ENCODE results near the gene AMDHD2. TPM values are rescaled to one million over a fixed set of nuclear protein-coding genes. Genes with fewer than 3 reads are reported as not detected.
A peak's percentile ranks its signal among the peaks of the same experiment; 100 is the strongest.

The AMDHD2 gene
- total and polyA plus RNA-seq, 2 of the 13 experiments (the other 11 are each of a cell fraction or from before 2014, with no cell fraction given), result 33.5 to 39.1 TPM

DNA sequence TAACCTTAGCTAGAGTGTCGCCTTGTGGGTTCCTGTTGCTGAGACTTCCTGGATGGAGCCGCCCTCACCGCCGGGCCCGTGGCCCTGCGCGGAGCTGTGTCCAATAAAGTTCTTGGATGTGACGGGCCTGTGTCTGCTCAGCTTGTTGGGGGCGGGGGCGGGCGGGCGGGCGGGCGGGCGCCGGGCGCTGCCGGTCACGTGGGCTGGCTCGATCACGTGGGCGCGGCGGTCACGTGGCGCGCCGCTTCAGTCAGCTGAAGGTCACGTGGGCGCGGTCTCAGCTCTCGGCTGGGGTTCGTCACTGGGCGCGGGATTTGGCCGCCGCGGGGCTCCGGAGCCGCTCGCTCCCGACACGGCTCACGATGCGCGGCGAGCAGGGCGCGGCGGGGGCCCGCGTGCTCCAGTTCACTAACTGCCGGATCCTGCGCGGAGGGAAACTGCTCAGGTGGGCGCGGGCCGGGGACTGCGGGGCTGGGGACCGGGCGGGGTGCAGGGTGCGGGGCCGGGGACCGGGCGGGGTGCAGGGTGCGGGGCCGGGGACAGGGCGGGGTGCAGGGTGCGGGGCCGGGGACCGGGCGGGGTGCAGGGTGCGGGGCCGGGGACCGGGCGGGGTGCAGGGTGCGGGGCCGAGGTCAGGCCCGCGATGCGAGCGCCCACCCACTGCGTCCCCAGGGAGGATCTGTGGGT, at the start of gene AMDHD2 (continued):
- TF ChIP-seq, protein P1, sequence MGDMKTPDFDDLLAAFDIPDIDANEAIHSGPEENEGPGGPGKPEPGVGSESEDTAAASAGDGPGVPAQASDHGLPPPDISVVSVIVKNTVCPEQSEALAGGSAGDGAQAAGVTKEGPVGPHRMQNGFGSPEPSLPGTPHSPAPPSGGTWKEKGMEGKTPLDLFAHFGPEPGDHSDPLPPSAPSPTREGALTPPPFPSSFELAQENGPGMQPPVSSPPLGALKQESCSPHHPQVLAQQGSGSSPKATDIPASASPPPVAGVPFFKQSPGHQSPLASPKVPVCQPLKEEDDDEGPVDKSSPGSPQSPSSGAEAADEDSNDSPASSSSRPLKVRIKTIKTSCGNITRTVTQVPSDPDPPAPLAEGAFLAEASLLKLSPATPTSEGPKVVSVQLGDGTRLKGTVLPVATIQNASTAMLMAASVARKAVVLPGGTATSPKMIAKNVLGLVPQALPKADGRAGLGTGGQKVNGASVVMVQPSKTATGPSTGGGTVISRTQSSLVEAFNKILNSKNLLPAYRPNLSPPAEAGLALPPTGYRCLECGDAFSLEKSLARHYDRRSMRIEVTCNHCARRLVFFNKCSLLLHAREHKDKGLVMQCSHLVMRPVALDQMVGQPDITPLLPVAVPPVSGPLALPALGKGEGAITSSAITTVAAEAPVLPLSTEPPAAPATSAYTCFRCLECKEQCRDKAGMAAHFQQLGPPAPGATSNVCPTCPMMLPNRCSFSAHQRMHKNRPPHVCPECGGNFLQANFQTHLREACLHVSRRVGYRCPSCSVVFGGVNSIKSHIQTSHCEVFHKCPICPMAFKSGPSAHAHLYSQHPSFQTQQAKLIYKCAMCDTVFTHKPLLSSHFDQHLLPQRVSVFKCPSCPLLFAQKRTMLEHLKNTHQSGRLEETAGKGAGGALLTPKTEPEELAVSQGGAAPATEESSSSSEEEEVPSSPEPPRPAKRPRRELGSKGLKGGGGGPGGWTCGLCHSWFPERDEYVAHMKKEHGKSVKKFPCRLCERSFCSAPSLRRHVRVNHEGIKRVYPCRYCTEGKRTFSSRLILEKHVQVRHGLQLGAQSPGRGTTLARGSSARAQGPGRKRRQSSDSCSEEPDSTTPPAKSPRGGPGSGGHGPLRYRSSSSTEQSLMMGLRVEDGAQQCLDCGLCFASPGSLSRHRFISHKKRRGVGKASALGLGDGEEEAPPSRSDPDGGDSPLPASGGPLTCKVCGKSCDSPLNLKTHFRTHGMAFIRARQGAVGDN (CRISPR knock-in tag; IDR thresholded peaks at IDR 0.05), result no peak
- TF ChIP-seq SRSF9 (IDR thresholded peaks at IDR 0.05; ENCODE audit: borderline replicate concordance, insufficient read depth, low read depth, low read length, poor library complexity, severe bottlenecking) (no peak), ZNF335 (CRISPR knock-in tag; IDR thresholded peaks at IDR 0.05) (no peak), ZNF530 (CRISPR knock-in tag; IDR thresholded peaks at IDR 0.05; ENCODE audit: low read depth) (no peak), NKX3-1 (CRISPR knock-in tag; IDR thresholded peaks at IDR 0.05) (0 out of 2 replicates have a peak, but pooled peaks have one; percentile 23), THAP11 (CRISPR knock-in tag; IDR thresholded peaks at IDR 0.05) (peak; percentile 76), ZNF329 (CRISPR knock-in tag; IDR thresholded peaks at IDR 0.05; ENCODE audit: low read depth) (no peak), ZNF207 (IDR thresholded peaks at IDR 0.05; ENCODE audit: borderline replicate concordance) (no peak), ZNF737 (CRISPR knock-in tag; IDR thresholded peaks at IDR 0.05; ENCODE audit: borderline replicate concordance) (no peak), TOPORS (CRISPR knock-in tag; IDR thresholded peaks at IDR 0.05) (no peak), NAIF1 (CRISPR knock-in tag; IDR thresholded peaks at IDR 0.05; ENCODE audit: borderline replicate concordance) (no peak), RBM22 (optimal IDR thresholded peaks at IDR 0.05; ENCODE audit: low read length) (peak; percentile 91), MED1 (CRISPR knock-in tag; IDR thresholded peaks at IDR 0.05) (peak; percentile 64), NR3C1 (CRISPR knock-in tag; IDR thresholded peaks at IDR 0.05) (no peak), HNF4A (CRISPR knock-in tag; IDR thresholded peaks at IDR 0.05) (no peak), BCL6 (CRISPR knock-in tag; IDR thresholded peaks at IDR 0.05) (no peak)
- TF ChIP-seq, protein P2, sequence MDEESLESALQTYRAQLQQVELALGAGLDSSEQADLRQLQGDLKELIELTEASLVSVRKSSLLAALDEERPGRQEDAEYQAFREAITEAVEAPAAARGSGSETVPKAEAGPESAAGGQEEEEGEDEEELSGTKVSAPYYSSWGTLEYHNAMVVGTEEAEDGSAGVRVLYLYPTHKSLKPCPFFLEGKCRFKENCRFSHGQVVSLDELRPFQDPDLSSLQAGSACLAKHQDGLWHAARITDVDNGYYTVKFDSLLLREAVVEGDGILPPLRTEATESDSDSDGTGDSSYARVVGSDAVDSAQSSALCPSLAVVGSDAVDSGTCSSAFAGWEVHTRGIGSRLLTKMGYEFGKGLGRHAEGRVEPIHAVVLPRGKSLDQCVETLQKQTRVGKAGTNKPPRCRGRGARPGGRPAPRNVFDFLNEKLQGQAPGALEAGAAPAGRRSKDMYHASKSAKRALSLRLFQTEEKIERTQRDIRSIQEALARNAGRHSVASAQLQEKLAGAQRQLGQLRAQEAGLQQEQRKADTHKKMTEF (CRISPR knock-in tag; IDR thresholded peaks at IDR 0.05), result no peak
- TF ChIP-seq, protein P3, sequence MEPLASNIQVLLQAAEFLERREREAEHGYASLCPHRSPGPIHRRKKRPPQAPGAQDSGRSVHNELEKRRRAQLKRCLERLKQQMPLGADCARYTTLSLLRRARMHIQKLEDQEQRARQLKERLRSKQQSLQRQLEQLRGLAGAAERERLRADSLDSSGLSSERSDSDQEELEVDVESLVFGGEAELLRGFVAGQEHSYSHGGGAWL (CRISPR knock-in tag; IDR thresholded peaks at IDR 0.05), result peak; percentile 46; the same call in 1 of the 2 replicates
- TF ChIP-seq, protein P4, sequence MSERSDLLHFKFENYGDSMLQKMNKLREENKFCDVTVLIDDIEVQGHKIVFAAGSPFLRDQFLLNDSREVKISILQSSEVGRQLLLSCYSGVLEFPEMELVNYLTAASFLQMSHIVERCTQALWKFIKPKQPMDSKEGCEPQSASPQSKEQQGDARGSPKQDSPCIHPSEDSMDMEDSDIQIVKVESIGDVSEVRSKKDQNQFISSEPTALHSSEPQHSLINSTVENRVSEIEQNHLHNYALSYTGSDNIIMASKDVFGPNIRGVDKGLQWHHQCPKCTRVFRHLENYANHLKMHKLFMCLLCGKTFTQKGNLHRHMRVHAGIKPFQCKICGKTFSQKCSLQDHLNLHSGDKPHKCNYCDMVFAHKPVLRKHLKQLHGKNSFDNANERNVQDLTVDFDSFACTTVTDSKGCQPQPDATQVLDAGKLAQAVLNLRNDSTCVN (CRISPR knock-in tag; IDR thresholded peaks at IDR 0.05; ENCODE audit: borderline replicate concordance), result no peak
- TF ChIP-seq, protein P5, sequence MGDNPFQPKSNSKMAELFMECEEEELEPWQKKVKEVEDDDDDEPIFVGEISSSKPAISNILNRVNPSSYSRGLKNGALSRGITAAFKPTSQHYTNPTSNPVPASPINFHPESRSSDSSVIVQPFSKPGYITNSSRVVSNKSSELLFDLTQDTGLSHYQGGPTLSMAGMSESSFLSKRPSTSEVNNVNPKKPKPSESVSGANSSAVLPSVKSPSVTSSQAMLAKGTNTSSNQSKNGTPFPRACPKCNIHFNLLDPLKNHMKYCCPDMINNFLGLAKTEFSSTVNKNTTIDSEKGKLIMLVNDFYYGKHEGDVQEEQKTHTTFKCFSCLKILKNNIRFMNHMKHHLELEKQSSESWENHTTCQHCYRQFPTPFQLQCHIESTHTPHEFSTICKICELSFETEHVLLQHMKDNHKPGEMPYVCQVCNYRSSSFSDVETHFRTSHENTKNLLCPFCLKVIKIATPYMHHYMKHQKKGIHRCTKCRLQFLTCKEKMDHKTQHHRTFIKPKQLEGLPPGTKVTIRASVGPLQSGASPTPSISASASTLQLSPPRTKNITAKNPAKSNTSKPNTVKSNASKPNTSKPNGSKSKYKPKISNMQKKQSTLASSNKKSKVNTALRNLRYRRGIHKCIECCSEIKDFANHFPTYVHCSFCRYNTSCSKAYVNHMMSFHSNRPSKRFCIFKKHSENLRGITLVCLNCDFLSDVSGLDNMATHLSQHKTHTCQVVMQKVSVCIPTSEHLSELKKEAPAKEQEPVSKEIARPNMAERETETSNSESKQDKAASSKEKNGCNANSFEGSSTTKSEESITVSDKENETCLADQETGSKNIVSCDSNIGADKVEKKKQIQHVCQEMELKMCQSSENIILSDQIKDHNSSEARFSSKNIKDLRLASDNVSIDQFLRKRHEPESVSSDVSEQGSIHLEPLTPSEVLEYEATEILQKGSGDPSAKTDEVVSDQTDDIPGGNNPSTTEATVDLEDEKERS (CRISPR knock-in tag; IDR thresholded peaks at IDR 0.05), result no peak
